K562 (cell line): ENCODE measurements around the gene EYA2. TPM values are rescaled to one million over a fixed set of nuclear protein-coding genes. Genes with fewer than 3 reads are reported as not detected.

ENCODE experiments used
- ATAC-seq: fragments of 200-7000 bp; cut with Tn5 transposase; 3 replicates; pipeline ENCODE4 v1.9.1; 2020; ENCODE audit warnings: moderate library complexity
- BruUV-seq: library from RNA; stranded (reverse); fragments of 400-500 nt; replicated peaks from 2 replicates; lab custom pipeline; 2021; lab: Mats Ljungman, UMichigan
- CTCF ChIA-PET: fragments of 300-600 bp; formaldehyde crosslinking; extraction: SDS; loops from one replicate; lab custom pipeline; 2021; ENCODE audit warnings: low intra/inter-chr PET ratio; lab: Yijun Ruan, JAX
- POLR2A ChIA-PET: fragments of 300-600, 350-650 bp; sonication (Branson Sonifier 250); formaldehyde crosslinking; extraction: SDS; loops from one replicate; lab custom pipeline; 2021; ENCODE audit warnings: antibody characterized with exemption, inconsistent platforms; lab: Yijun Ruan, JAX
- DNase-seq, 4 experiments: peaks; one replicate each; pipeline versions ENCODE4 v3.0.0 to v3.0.0-alpha.2; 2011 to 2018; ENCODE audit warnings: low spot score in 3 of 4, mixed read lengths in 3 of 4; ENCODE audit errors: extremely low read depth in 1 of 4
- FAIRE-seq: peaks from 2 replicates; lab custom pipeline; 2011; peaks lifted over from hg19 to GRCh38; lab: Jason Lieb, UNC
- H2AFZ ChIP-seq: 2 replicates; pipeline ENCODE4 v1.6.0; 2011; ENCODE audit warnings: low read depth, low read length, control low read depth, inconsistent platforms
- H3K27ac ChIP-seq: fragments of 200-600 bp; 3 replicates; pipeline ENCODE4 v1.8.0; 2011; ENCODE audit warnings: low read depth, mild to moderate bottlenecking, control low read depth, inconsistent platforms, low read length, moderate library complexity, mixed read lengths; ENCODE audit errors: extremely low read depth
- H3K27me3 ChIP-seq, 2 experiments: fragments of 300-600 bp in 1 of 2; 2 replicates in 1 of 2; 3 replicates in 1 of 2; pipeline versions ENCODE4 v1.6.0 to v1.8.0; 2011; ENCODE audit warnings: inconsistent platforms in 2 of 2, low read length in 2 of 2, mild to moderate bottlenecking in 1 of 2, mixed read lengths in 1 of 2, moderate library complexity in 1 of 2; ENCODE audit not compliant: control insufficient read depth in 2 of 2, insufficient read depth in 2 of 2
- H3K36me3 ChIP-seq: fragments of 300-600 bp; 3 replicates; pipeline ENCODE4 v1.8.0; 2011; ENCODE audit warnings: mild to moderate bottlenecking, low read length, inconsistent platforms; ENCODE audit not compliant: control insufficient read depth, insufficient read depth
- H3K4me1 ChIP-seq, 2 experiments: fragments of 200-600 bp in 1 of 2; replicated peaks in 1 of 2; 2 replicates in 1 of 2; 3 replicates in 1 of 2; pipeline versions ENCODE4 v1.5.1 to v1.8.0; 2011; ENCODE audit warnings: inconsistent platforms in 2 of 2, low read length in 2 of 2, mild to moderate bottlenecking in 1 of 2, mixed read lengths in 1 of 2, moderate library complexity in 1 of 2; ENCODE audit not compliant: control insufficient read depth in 2 of 2, insufficient read depth in 2 of 2
- H3K4me2 ChIP-seq: 2 replicates; pipeline ENCODE4 v1.6.1; 2011; ENCODE audit warnings: low read length, control low read depth, inconsistent platforms, mixed read lengths; ENCODE audit not compliant: insufficient read depth
- H3K4me3 ChIP-seq: fragments of 200-600 bp; sonication (generic), shearing (Covaris generic); 2 replicates; pipeline ENCODE4 v1.5.1; 2016; ENCODE audit warnings: control low read depth, inconsistent platforms
- H3K79me2 ChIP-seq: fragments of 200-600 bp; 3 replicates; pipeline ENCODE4 v1.8.0; 2011; ENCODE audit warnings: low read length, inconsistent platforms; ENCODE audit not compliant: control insufficient read depth, insufficient read depth
- H3K9ac ChIP-seq, 2 experiments: 2 replicates each; pipeline versions ENCODE4 v1.6.0 to v1.6.1; 2011; ENCODE audit warnings: low read depth in 2 of 2, low read length in 2 of 2, control low read depth in 1 of 2, inconsistent platforms in 1 of 2, mild to moderate bottlenecking in 1 of 2, mixed read lengths in 1 of 2; ENCODE audit not compliant: insufficient read depth in 1 of 2
- H3K9me1 ChIP-seq: one replicate; pipeline ENCODE4 v1.6.0; 2011; ENCODE audit warnings: inconsistent platforms, mild to moderate bottlenecking, low read length, moderate library complexity; ENCODE audit not compliant: control insufficient read depth, insufficient read depth
- H3K9me3 ChIP-seq: replicated peaks from 2 replicates; pipeline ENCODE4 v1.5.1; 2011; ENCODE audit warnings: low read depth, low read length, inconsistent platforms; ENCODE audit not compliant: control insufficient read depth, insufficient read depth
- H4K20me1 ChIP-seq: replicated peaks from 2 replicates; pipeline ENCODE4 v1.6.1; 2011; ENCODE audit warnings: low read length, inconsistent platforms, mixed read lengths; ENCODE audit not compliant: control insufficient read depth, insufficient read depth
- BCL6 ChIP-seq: fragments of 250-450 bp; sonication (Bioruptor Pico); IDR thresholded peaks from 2 replicates; pipeline ENCODE4 v1.4.0; 2020
- HNRNPUL1 ChIP-seq: fragments of 200-400 bp; formaldehyde crosslinking; IDR thresholded peaks from 2 replicates; pipeline ENCODE4 v1.6.1; 2017; ENCODE audit warnings: low read length
- JUND ChIP-seq, 2 experiments: IDR thresholded peaks; 2 replicates in 1 of 2; 3 replicates in 1 of 2; pipeline ENCODE4 v1.6.1; 2011; ENCODE audit warnings: borderline replicate concordance in 2 of 2, low read depth in 2 of 2, low read length in 2 of 2, improper control_type of control experiment in 1 of 2, missing biosample characterization in 1 of 2, missing genetic modification characterization in 1 of 2, missing genetic modification reagents in 1 of 2
- RFX1 ChIP-seq: fragments of 450-650 bp; IDR thresholded peaks from 2 replicates; pipeline ENCODE4 v1.6.1; 2016; ENCODE audit warnings: mild to moderate bottlenecking, moderate library complexity
- SPI1 ChIP-seq: IDR thresholded peaks from 2 replicates; pipeline ENCODE4 v1.6.1; 2011; ENCODE audit warnings: low read depth, low read length, control low read depth, borderline replicate concordance
- SUPT5H ChIP-seq: fragments of 450-650 bp; IDR thresholded peaks from 2 replicates; pipeline ENCODE4 v1.6.1; 2016
- YBX1 ChIP-seq: fragments of 450-650 bp; IDR thresholded peaks from 2 replicates; pipeline ENCODE4 v1.7.1; 2016; ENCODE audit warnings: mild to moderate bottlenecking
- WGBS: fragments of 100-300 bp; shearing (Covaris generic); methylation state at CpG from one replicate; pipeline ENCODE4 v1.1.6; 2016; ENCODE audit warnings: low coverage, mixed read lengths; ENCODE audit not compliant: insufficient coverage; ENCODE audit errors: missing lambda C conversion rate; 5-methylcytosine and 5-hydroxymethylcytosine counted together
- in situ Hi-C: fragments of 300-500 bp; cut with MboI; formaldehyde crosslinking; loops from 4 replicates; pipeline ENCODE4 v1.15.0; 2018; ENCODE audit warnings: inconsistent platforms, mixed read lengths
- intact Hi-C: fragments of 100-400 bp; cut with micrococcal nuclease; formaldehyde crosslinking; loops from 2 replicates; pipeline ENCODE4 v1.14.2; 2022
- polyA plus RNA-seq, 8 experiments: library from polyadenylated mRNA; depleted of rRNA in 4 of 8; stranded (reverse) in 5 of 8; unstranded in 3 of 8; fragments of >200 nt; fragmentation: Nextera tagmentation in 2 of 8; fragmentation: Illumina TruSeq in 1 of 8; extraction: Ambion mirVana in 2 of 8; extraction: Trizol in 1 of 8; gene quantifications; 2 replicates each; pipeline versions ENCODE4 v1.2.1 to v1.2.3, GENCODE V29; 2011 to 2014; ENCODE audit warnings: inconsistent platforms in 1 of 8, missing spikeins in 1 of 8
- total RNA-seq, 7 experiments: library from RNA; depleted of rRNA in 6 of 7; stranded (reverse); fragments of >200 nt in 6 of 7; fragmentation: Illumina TruSeq in 2 of 7; extraction: Trizol in 2 of 7; gene quantifications; 2 replicates each; pipeline versions ENCODE4 v1.2.1 to v1.2.3, GENCODE V29; 2011 to 2021; ENCODE audit warnings: low replicate concordance in 1 of 7
- TF ChIP-seq, protein P1 (sequence below): fragments of 450-650 bp; IDR thresholded peaks from 2 replicates; pipeline ENCODE4 v1.6.1; 2018; ENCODE audit not compliant: partially characterized antibody

The EYA2 gene
- total and polyA plus RNA-seq, 9 of the 15 experiments (the other 6 are each of a cell fraction or from before 2014, with no cell fraction given): 0.03 TPM; not detected in 8

DNA sequence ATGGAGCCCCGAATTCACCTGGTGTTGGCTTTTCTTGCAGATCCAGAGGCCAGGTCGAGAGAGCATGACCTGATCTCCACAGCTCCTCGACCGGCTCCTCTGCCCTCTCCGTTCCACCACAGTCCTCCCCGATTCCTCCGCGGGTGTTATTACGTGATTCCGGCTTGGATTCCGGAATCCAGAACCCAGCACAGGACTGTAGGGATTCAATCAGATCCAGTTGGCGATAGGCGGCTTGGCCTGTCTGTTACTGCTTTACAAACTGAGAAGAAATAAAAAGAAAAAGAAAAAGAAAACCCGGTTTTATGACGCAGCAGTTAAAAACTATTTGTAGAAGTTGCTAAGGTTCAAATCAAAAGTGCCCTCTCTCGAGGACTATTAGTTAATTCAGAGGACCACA lies 222.7 kb downstream of the EYA2 start:
- no peak for DNase-seq
- intact Hi-C loops: no loop called here
- ChIA-PET POLR2A (no interaction called here), CTCF (no interaction called here)
- no peak for ATAC-seq
- Histone ChIP-seq H4K20me1 (no peaks in the 10 kb centered on the region; the same call in 1 of the 2 replicates), H3K79me2 (no peaks in the 10 kb centered on the region), H3K4me2 (no peak overlapping the region), H2AFZ (no peak overlapping the region), H3K4me1 (no peaks in the 10 kb centered on the region), H3K27ac (no peak overlapping the region), H3K9me1 (no peaks in the 10 kb centered on the region), H3K36me3 (no peaks in the 10 kb centered on the region), H3K4me3 (no peak overlapping the region), H3K9ac (no peak overlapping the region), H3K9me3 (no peaks in the 10 kb centered on the region), H3K27me3 (peaks cover 22 to 50% of the 10 kb centered on the region in 2 experiments; a peak in 4 of 5 replicates)
- 0% methylated on average over 15 of the region's 16 CpGs for WGBS
- in situ Hi-C loops: no loop called here
- no TSS peak for BruUV-seq
- no peak for TF ChIP-seq RFX1
- TF ChIP-seq JUND (IDR thresholded peaks at IDR 0.05; ENCODE audit: borderline replicate concordance, low read depth, low read length): no peak
- TF ChIP-seq JUND (tag; IDR thresholded peaks at IDR 0.05; ENCODE audit: borderline replicate concordance, low read depth, low read length): no peak
- TF ChIP-seq HNRNPUL1: no peak
- TF ChIP-seq YBX1: no peak
- TF ChIP-seq, protein P1, sequence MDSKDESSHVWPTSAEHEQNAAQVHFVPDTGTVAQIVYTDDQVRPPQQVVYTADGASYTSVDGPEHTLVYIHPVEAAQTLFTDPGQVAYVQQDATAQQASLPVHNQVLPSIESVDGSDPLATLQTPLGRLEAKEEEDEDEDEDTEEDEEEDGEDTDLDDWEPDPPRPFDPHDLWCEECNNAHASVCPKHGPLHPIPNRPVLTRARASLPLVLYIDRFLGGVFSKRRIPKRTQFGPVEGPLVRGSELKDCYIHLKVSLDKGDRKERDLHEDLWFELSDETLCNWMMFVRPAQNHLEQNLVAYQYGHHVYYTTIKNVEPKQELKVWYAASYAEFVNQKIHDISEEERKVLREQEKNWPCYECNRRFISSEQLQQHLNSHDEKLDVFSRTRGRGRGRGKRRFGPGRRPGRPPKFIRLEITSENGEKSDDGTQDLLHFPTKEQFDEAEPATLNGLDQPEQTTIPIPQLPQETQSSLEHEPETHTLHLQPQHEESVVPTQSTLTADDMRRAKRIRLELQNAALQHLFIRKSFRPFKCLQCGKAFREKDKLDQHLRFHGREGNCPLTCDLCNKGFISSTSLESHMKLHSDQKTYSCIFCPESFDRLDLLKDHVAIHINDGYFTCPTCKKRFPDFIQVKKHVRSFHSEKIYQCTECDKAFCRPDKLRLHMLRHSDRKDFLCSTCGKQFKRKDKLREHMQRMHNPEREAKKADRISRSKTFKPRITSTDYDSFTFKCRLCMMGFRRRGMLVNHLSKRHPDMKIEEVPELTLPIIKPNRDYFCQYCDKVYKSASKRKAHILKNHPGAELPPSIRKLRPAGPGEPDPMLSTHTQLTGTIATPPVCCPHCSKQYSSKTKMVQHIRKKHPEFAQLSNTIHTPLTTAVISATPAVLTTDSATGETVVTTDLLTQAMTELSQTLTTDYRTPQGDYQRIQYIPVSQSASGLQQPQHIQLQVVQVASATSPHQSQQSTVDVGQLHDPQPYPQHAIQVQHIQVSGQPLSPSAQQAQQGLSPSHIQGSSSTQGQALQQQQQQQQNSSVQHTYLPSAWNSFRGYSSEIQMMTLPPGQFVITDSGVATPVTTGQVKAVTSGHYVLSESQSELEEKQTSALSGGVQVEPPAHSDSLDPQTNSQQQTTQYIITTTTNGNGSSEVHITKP: no peak
- no peak for TF ChIP-seq SUPT5H
- no peak for TF ChIP-seq BCL6 (CRISPR knock-in tag)
- no peak for TF ChIP-seq SPI1
- FAIRE-seq: no peak
